Hematopoietic multipotent progenitor cell treated with erythropoietin and hydrocortisone succinate and interleukin-3 and kit ligand, for 6 days (in vitro differentiated cells): ENCODE data around the gene PTPRN.
"Not testable (repeated sequence)": the region's sequence is repeated elsewhere in the genome, so short reads cannot be mapped to it uniquely, and the experiment has no call there.

Experiments used
- DNase-seq: peaks from one replicate; pipeline ENCODE4 v3.0.0-alpha.2; 2015

PTPRN gene

GRCh38 chr2:219306047-219306446 lies 3.2 kb downstream of the PTPRN start:
- DNase-seq: no peak

GRCh38 chr2:219304223-219304622 lies 5.0 kb downstream of the PTPRN start:
- DNase-seq: no peak

GRCh38 chr2:219302412-219302968 lies 6.7 kb downstream of the PTPRN start:
- DNase-seq: no peak

GRCh38 chr2:219300022-219300421 lies 9.2 kb downstream of the PTPRN start:
- no peak for DNase-seq

GRCh38 chr2:219299372-219299760 lies 9.8 kb downstream of the PTPRN start:
- no peak for DNase-seq

GRCh38 chr2:219298759-219299371 lies 10.3 kb downstream of the PTPRN start:
- DNase-seq: peak; percentile 88

- DNase-seq: no peak
Measured at GRCh38 chr2:219297766-219298456, 11.3 kb downstream of the PTPRN start.

- no peak for DNase-seq
Measured at GRCh38 chr2:219296631-219297391, 12.4 kb downstream of the PTPRN start.

- no peak for DNase-seq
Measured at GRCh38 chr2:219296142-219296541, 13.1 kb downstream of the PTPRN start.

- peak; percentile 85 for DNase-seq
Measured at GRCh38 chr2:219294356-219295351, 14.5 kb downstream of the PTPRN start.

GRCh38 chr2:219293736-219294231 lies 15.4 kb downstream of the PTPRN start:
- DNase-seq: no peak

- DNase-seq: no peak
Measured at GRCh38 chr2:219292616-219293015, 16.6 kb downstream of the PTPRN start.

- DNase-seq: no peak
Measured at GRCh38 chr2:219291910-219292490, 17.2 kb downstream of the PTPRN start.

GRCh38 chr2:219291394-219291793 lies 17.8 kb downstream of the PTPRN start:
- DNase-seq: no peak

- DNase-seq: no peak
Measured at GRCh38 chr2:219290381-219291171, 18.6 kb downstream of the PTPRN start.

GRCh38 chr2:219289537-219290361 lies 19.5 kb downstream of the PTPRN start:
- DNase-seq: peak; percentile 79

- no peak for DNase-seq
Measured at GRCh38 chr2:219289195-219289536, 20.0 kb downstream of the PTPRN start.

- DNase-seq: peak; percentile 68
Measured at GRCh38 chr2:219287580-219288265, 21.5 kb downstream of the PTPRN start.

- DNase-seq: not testable (repeated sequence)
Measured at GRCh38 chr2:219287116-219287440, 22.1 kb downstream of the PTPRN start.
